SK-N-SH treated with all-trans-retinoic acid at 6 μM for 48 hours (cell line): Measurements from ENCODE around the gene TGFBI.
"Not testable (repeated sequence)": the region's sequence is repeated elsewhere in the genome, so short reads cannot be mapped to it uniquely, and the experiment has no call there.

Source experiments
- BACH2 ChIP-seq: fragments of 250-450 bp; sonication (Bioruptor Pico); IDR thresholded peaks from 2 replicates; pipeline ENCODE4 v1.9.0; 2021; ENCODE audit warnings: mild to moderate bottlenecking, borderline replicate concordance
- CREB5 ChIP-seq: fragments of 250-450 bp; sonication (Bioruptor Pico); IDR thresholded peaks from 2 replicates; pipeline ENCODE4 v1.5.1; 2020; ENCODE audit warnings: low read depth, mild to moderate bottlenecking, moderate library complexity
- CSDC2 ChIP-seq: fragments of 250-450 bp; sonication (Bioruptor Pico); IDR thresholded peaks from 2 replicates; pipeline ENCODE4 v1.5.0; 2020; ENCODE audit warnings: mild to moderate bottlenecking, moderate library complexity
- GLIS3 ChIP-seq: fragments of 250-450 bp; sonication (Bioruptor Pico); IDR thresholded peaks from 2 replicates; pipeline ENCODE4 v1.5.0; 2020; ENCODE audit warnings: mild to moderate bottlenecking, moderate library complexity
- ISL1 ChIP-seq: fragments of 250-450 bp; sonication (Bioruptor Pico); IDR thresholded peaks from 2 replicates; pipeline ENCODE4 v2.1.2; 2022; ENCODE audit warnings: mild to moderate bottlenecking, moderate library complexity
- PATZ1 ChIP-seq: fragments of 250-450 bp; sonication (Bioruptor Pico); IDR thresholded peaks from 2 replicates; pipeline ENCODE4 v1.8.0; 2020; ENCODE audit warnings: mild to moderate bottlenecking, moderate library complexity, borderline replicate concordance
- POU6F1 ChIP-seq: fragments of 250-450 bp; sonication (Bioruptor Pico); IDR thresholded peaks from 2 replicates; pipeline ENCODE4 v1.8.0; 2021; ENCODE audit warnings: low read depth, mild to moderate bottlenecking, moderate library complexity, borderline replicate concordance
- SNAI2 ChIP-seq: fragments of 250-450 bp; sonication (Bioruptor Pico); IDR thresholded peaks from 2 replicates; pipeline ENCODE4 v1.5.0; 2020; ENCODE audit warnings: mild to moderate bottlenecking, moderate library complexity
- TCF4 ChIP-seq: fragments of 250-450 bp; sonication (Bioruptor Pico); IDR thresholded peaks from 2 replicates; pipeline ENCODE4 v1.8.0; 2021; ENCODE audit warnings: mild to moderate bottlenecking, moderate library complexity, borderline replicate concordance
- TOX ChIP-seq: fragments of 250-450 bp; sonication (Bioruptor Pico); IDR thresholded peaks from 2 replicates; pipeline ENCODE4 v1.8.0; 2021; ENCODE audit warnings: mild to moderate bottlenecking, moderate library complexity, borderline replicate concordance
- ZFP3 ChIP-seq: fragments of 250-450 bp; sonication (Bioruptor Pico); IDR thresholded peaks from 2 replicates; pipeline ENCODE4 v1.5.0; 2020; ENCODE audit warnings: mild to moderate bottlenecking, moderate library complexity
- ZNF565 ChIP-seq: fragments of 450-650 bp; formaldehyde crosslinking; conservative IDR thresholded peaks from 2 replicates; pipeline ENCODE4 v1.5.0; 2020; ENCODE audit warnings: low read depth, mild to moderate bottlenecking, moderate library complexity
- ZNF8 ChIP-seq: fragments of 450-650 bp; formaldehyde crosslinking; IDR thresholded peaks from 2 replicates; pipeline ENCODE4 v1.5.0; 2020; ENCODE audit warnings: mild to moderate bottlenecking, moderate library complexity

- TF ChIP-seq GLIS3; PATZ1; TCF4; CREB5 (CRISPR knock-in tag); POU6F1 (CRISPR knock-in tag); TOX (CRISPR knock-in tag); ZNF565 (CRISPR knock-in tag); ISL1 (CRISPR knock-in tag); SNAI2 (CRISPR knock-in tag); ZFP3 (CRISPR knock-in tag); CSDC2 (CRISPR knock-in tag); BACH2 (CRISPR knock-in tag); ZNF8 (CRISPR knock-in tag): not testable (repeated sequence)
These were observed 16.2 kb downstream of the TGFBI start for GRCh38 chr5:136045026-136045425.
